ENCODE results near the gene NEGR1.
A peak's percentile ranks its signal among the peaks of the same experiment; 100 is the strongest.

Gene NEGR1

GRCh38 chr1:72285074-72285425 lies 2.7 kb upstream of the NEGR1 start:
- DNase-seq (ENCODE audit: low read depth): peak; percentile 87
- peak overlapping the region; percentile 72 for H3K4me3 ChIP-seq (ENCODE audit: low read depth, low read length)
- TF ChIP-seq CTCF (conservative IDR thresholded peaks at IDR 0.05; ENCODE audit: low read depth, low read length): peak; percentile 14

- peak overlapping the region; percentile 72 for H3K4me3 ChIP-seq (ENCODE audit: low read depth, low read length)
- peak; percentile 36 for TF ChIP-seq CTCF (conservative IDR thresholded peaks at IDR 0.05; ENCODE audit: low read depth, low read length)
- peak; percentile 92 for DNase-seq (ENCODE audit: low read depth)
Observed at GRCh38 chr1:72284348-72285073, 2.2 kb upstream of the NEGR1 start.

GRCh38 chr1:72284084-72284347 lies 1.7 kb upstream of the NEGR1 start:
- peak overlapping the region; percentile 72 for H3K4me3 ChIP-seq (ENCODE audit: low read depth, low read length)
- no peak for DNase-seq (ENCODE audit: low read depth)
- TF ChIP-seq CTCF (conservative IDR thresholded peaks at IDR 0.05; ENCODE audit: low read depth, low read length): no peak

- peak; percentile 80 for DNase-seq (ENCODE audit: low read depth)
- TF ChIP-seq CTCF (conservative IDR thresholded peaks at IDR 0.05; ENCODE audit: low read depth, low read length): no peak
- H3K4me3 ChIP-seq (ENCODE audit: low read depth, low read length): peak overlapping the region; percentile 72
Observed at GRCh38 chr1:72283307-72284083, 1.2 kb upstream of the NEGR1 start.

GRCh38 chr1:72283022-72283306 lies 625 bp upstream of the NEGR1 start:
- TF ChIP-seq CTCF (conservative IDR thresholded peaks at IDR 0.05; ENCODE audit: low read depth, low read length): no peak

GRCh38 chr1:72281637-72282270 lies 585 bp downstream of the NEGR1 start:
- no peak for TF ChIP-seq CTCF (conservative IDR thresholded peaks at IDR 0.05; ENCODE audit: low read depth, low read length)
- DNase-seq (ENCODE audit: low read depth): peak; percentile 5
- peak overlapping the region; percentile 72 for H3K4me3 ChIP-seq (ENCODE audit: low read depth, low read length)

More at GRCh38 chr1:72283022-72283306, 625 bp upstream of the NEGR1 start:
- peak overlapping the region; percentile 72 for H3K4me3 ChIP-seq (ENCODE audit: low read depth, low read length)
- no peak for DNase-seq (ENCODE audit: low read depth)

All from choroid plexus epithelial cell (primary cell).